ENCODE measurements around the gene TTYH3. TPM values are rescaled to one million over a fixed set of nuclear protein-coding genes. Genes with fewer than 3 reads are reported as not detected.

The TTYH3 gene
- total RNA-seq, 6 experiments from 2014 or later = 117 to 147 (median 123) TPM

GRCh38 chr7:2681929-2682799 lies 50.4 kb downstream of the TTYH3 start:
- Mint-ChIP-seq H3K27ac (no peak overlapping the region), H3K36me3 (ENCODE audit: low read depth) (no peaks in the 10 kb centered on the region), H3K4me3 (no peak overlapping the region), H3K4me1 (ENCODE audit: low read depth) (peaks cover 2% of the 10 kb centered on the region; the same call in 1 of the 2 replicates), H3K9me3 (no peaks in the 10 kb centered on the region; the same call in 1 of the 2 replicates), H3K27me3 (ENCODE audit: insufficient read depth) (peaks cover 5% of the 10 kb centered on the region)
- DNase-seq = no peak
- TF ChIP-seq, protein P1, sequence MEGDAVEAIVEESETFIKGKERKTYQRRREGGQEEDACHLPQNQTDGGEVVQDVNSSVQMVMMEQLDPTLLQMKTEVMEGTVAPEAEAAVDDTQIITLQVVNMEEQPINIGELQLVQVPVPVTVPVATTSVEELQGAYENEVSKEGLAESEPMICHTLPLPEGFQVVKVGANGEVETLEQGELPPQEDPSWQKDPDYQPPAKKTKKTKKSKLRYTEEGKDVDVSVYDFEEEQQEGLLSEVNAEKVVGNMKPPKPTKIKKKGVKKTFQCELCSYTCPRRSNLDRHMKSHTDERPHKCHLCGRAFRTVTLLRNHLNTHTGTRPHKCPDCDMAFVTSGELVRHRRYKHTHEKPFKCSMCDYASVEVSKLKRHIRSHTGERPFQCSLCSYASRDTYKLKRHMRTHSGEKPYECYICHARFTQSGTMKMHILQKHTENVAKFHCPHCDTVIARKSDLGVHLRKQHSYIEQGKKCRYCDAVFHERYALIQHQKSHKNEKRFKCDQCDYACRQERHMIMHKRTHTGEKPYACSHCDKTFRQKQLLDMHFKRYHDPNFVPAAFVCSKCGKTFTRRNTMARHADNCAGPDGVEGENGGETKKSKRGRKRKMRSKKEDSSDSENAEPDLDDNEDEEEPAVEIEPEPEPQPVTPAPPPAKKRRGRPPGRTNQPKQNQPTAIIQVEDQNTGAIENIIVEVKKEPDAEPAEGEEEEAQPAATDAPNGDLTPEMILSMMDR (IDR thresholded peaks at IDR 0.05) = no peak

DNA sequence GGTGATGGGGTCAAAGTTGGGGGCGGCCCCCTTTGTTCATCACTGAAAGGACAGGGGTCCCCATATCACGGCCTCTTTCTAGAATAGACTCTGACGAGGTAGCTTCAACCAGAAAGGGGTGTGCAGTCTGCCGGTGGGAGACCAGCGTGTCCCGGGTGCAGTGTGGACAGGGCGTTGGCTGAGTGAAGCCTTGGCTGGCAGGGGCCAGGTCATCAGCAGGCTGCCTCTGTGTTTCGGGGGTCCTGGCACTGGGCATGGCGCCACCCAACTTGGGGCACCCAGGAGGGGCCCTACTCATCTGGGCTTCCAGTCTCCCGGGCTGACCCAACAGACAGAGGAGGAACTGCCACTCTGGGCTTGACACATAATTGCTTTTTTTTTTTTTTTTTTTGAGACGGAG lies 52.7 kb downstream of the TTYH3 start:
- H3K27ac Mint-ChIP-seq = no peak overlapping the region
- H3K4me3 Mint-ChIP-seq = no peak overlapping the region
- peaks cover 8% of the 10 kb centered on the region for H3K27me3 Mint-ChIP-seq (ENCODE audit: insufficient read depth)
- H3K4me1 Mint-ChIP-seq (ENCODE audit: low read depth) = peaks cover 18% of the 10 kb centered on the region
- no peak for DNase-seq
- TF ChIP-seq, protein P1 (IDR thresholded peaks at IDR 0.05) = no peak
- H3K9me3 Mint-ChIP-seq = no peaks in the 10 kb centered on the region; the same call in 1 of the 2 replicates
- H3K36me3 Mint-ChIP-seq (ENCODE audit: low read depth) = no peaks in the 10 kb centered on the region

DNA sequence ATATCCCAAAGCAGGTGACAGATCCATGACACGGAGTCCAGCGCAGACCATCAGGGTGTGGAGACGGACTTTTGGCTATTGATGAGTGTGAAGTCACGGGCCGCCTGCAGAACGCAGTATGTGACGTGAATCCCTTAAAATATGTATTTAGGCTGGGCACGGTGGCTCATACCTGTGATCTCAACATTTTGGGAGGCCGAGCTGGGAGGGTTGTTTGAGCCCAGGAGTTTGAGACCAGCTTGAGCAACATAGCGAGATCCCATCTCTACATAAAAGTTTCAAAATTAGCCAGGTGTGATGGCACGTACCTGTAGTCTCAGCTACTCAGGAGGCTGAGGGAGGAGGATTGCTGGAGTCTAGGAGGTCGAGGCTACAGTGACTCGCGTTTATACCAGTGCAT lies 54.3 kb downstream of the TTYH3 start:
- H3K4me3 Mint-ChIP-seq = no peak overlapping the region
- TF ChIP-seq, protein P1 (IDR thresholded peaks at IDR 0.05) = no peak
- peaks cover 3% of the 10 kb centered on the region for H3K27me3 Mint-ChIP-seq (ENCODE audit: insufficient read depth)
- peak overlapping the region; percentile 45; the same call in 1 of the 2 replicates for H3K27ac Mint-ChIP-seq
- no peaks in the 10 kb centered on the region for H3K36me3 Mint-ChIP-seq (ENCODE audit: low read depth)
- H3K9me3 Mint-ChIP-seq = no peaks in the 10 kb centered on the region; the same call in 1 of the 2 replicates
- DNase-seq = no peak
- peaks cover 34% of the 10 kb centered on the region for H3K4me1 Mint-ChIP-seq (ENCODE audit: low read depth)

DNA sequence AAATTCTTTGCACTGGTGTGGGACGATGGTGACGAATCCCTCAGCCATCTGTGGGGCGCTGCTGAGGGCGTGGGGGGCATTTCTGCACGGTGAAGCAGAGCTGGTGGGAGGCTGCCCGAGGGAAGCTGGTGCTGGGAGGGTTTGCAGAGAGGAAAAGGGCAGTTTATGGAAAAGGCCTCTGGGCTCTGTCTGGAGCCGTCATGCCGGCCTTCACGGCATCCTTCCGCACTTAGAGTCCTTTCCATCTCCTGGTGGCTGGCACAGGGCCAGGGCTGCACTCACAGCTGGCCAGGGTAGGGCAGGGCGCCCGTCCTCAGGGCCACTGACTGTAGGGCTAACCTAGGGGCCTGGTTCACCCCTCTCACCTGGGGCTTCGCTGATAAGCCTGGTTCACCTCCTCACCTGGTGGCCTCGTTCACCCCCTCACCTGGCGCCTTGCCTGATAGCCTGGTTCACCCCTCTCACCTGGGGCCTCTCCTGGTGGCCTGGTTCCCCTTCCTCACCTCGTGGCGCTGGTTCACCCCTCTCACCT lies 55.6 kb downstream of the TTYH3 start:
- peak overlapping the region; percentile 51 for H3K4me3 Mint-ChIP-seq
- DNase-seq = peak; percentile 92
- H3K27me3 Mint-ChIP-seq (ENCODE audit: insufficient read depth) = peaks cover 3% of the 10 kb centered on the region
- TF ChIP-seq, protein P1 (IDR thresholded peaks at IDR 0.05) = peak; percentile 39; the same call in 1 of the 2 replicates
- H3K27ac Mint-ChIP-seq = peak overlapping the region; percentile 76
- no peaks in the 10 kb centered on the region; the same call in 1 of the 2 replicates for H3K9me3 Mint-ChIP-seq
- H3K4me1 Mint-ChIP-seq (ENCODE audit: low read depth) = peaks cover 36% of the 10 kb centered on the region
- no peaks in the 10 kb centered on the region for H3K36me3 Mint-ChIP-seq (ENCODE audit: low read depth)

GRCh38 chr7:2687881-2688318 lies 56.1 kb downstream of the TTYH3 start, which contains the start of gene AMZ1:
TSS of gene AMZ1 (plus strand) at chr7:2688202. CDS start at chr7:2700452, 12,250 bp downstream.
- peak within 1 kb of the TSS; percentile 76 for H3K27ac Mint-ChIP-seq
- peak; percentile 25 for DNase-seq
- H3K27me3 Mint-ChIP-seq (ENCODE audit: insufficient read depth) = peaks cover 3% of the 10 kb centered on the region; the same call in 1 of the 2 replicates
- peak within 1 kb of the TSS; percentile 87 for H3K4me3 Mint-ChIP-seq
- peaks cover 36% of the 10 kb centered on the region for H3K4me1 Mint-ChIP-seq (ENCODE audit: low read depth)
- H3K36me3 Mint-ChIP-seq (ENCODE audit: low read depth) = no peaks in the 10 kb centered on the region
- H3K9me3 Mint-ChIP-seq = no peaks in the 10 kb centered on the region; the same call in 1 of the 2 replicates
- TF ChIP-seq, protein P1 (IDR thresholded peaks at IDR 0.05) = no peak
